IMR-90 (cell line): ENCODE measurements around the gene TLL1. TPM values are rescaled to one million over a fixed set of nuclear protein-coding genes. Genes with fewer than 3 reads are reported as not detected.

Experiments used
- ATAC-seq: fragments of 200-7000 bp; cut with Tn5 transposase; 2 replicates; pipeline ENCODE4 v1.9.1; 2020; ENCODE audit warnings: low read depth, mild to moderate bottlenecking, moderate library complexity
- BruUV-seq: library from RNA; stranded (reverse); fragments of 400-500 nt; replicated peaks from 2 replicates; lab custom pipeline; 2021; lab: Mats Ljungman, UMichigan
- CTCF ChIA-PET: fragments of 300-600 bp; formaldehyde crosslinking; extraction: SDS; loops from one replicate; lab custom pipeline; 2021; ENCODE audit warnings: antibody characterized with exemption; lab: Yijun Ruan, JAX
- POLR2A ChIA-PET: fragments of 300-600 bp; sonication (Branson Sonifier 250); formaldehyde crosslinking; loops from one replicate; lab custom pipeline; 2022; ENCODE audit warnings: antibody characterized with exemption; ENCODE audit not compliant: unreplicated experiment; lab: Charles Lee
- DNase-seq: peaks from one replicate; pipeline ENCODE4 v3.0.0; 2013
- H2AFZ ChIP-seq: replicated peaks from 2 replicates; pipeline ENCODE3; 2013; ENCODE audit warnings: low read length, mild to moderate bottlenecking; ENCODE audit not compliant: poor library complexity
- H2AK5ac ChIP-seq: 2 replicates; pipeline ENCODE4 v1.6.1; 2013; ENCODE audit warnings: low read depth, low read length, inconsistent platforms
- H2AK9ac ChIP-seq: replicated peaks from 2 replicates; pipeline ENCODE3; 2013; ENCODE audit warnings: mild to moderate bottlenecking, low read depth, low read length, moderate library complexity; ENCODE audit not compliant: poor library complexity
- H2BK120ac ChIP-seq: 2 replicates; pipeline ENCODE4 v1.6.1; 2013; ENCODE audit warnings: low read depth, low read length, inconsistent platforms
- H2BK15ac ChIP-seq: 3 replicates; pipeline ENCODE4 v1.6.1; 2013; ENCODE audit warnings: low read depth, low read length, inconsistent platforms
- H2BK20ac ChIP-seq: 2 replicates; pipeline ENCODE4 v1.6.1; 2013; ENCODE audit warnings: low read depth, mild to moderate bottlenecking, inconsistent platforms, low read length, moderate library complexity
- H2BK5ac ChIP-seq: 2 replicates; pipeline ENCODE4 v1.6.1; 2013; ENCODE audit warnings: mild to moderate bottlenecking, low read depth, low read length, inconsistent platforms; ENCODE audit not compliant: poor library complexity, severe bottlenecking
- H3K14ac ChIP-seq: replicated peaks from 2 replicates; pipeline ENCODE4 v1.6.1; 2013; ENCODE audit warnings: low read depth, low read length, inconsistent platforms
- H3K18ac ChIP-seq: 2 replicates; pipeline ENCODE4 v1.6.1; 2013; ENCODE audit warnings: low read depth, low read length, control low read depth
- H3K23ac ChIP-seq: 2 replicates; pipeline ENCODE4 v1.6.1; 2013; ENCODE audit warnings: low read depth, low read length, inconsistent platforms
- H3K27ac ChIP-seq: 2 replicates; pipeline ENCODE4 v1.5.1; 2013; ENCODE audit warnings: mild to moderate bottlenecking, control low read depth, low read length; ENCODE audit not compliant: insufficient read depth
- H3K27me3 ChIP-seq: 2 replicates; pipeline ENCODE4 v1.6.1; 2013; ENCODE audit warnings: low read length; ENCODE audit not compliant: control insufficient read depth, insufficient read depth
- H3K36me3 ChIP-seq: 2 replicates; pipeline ENCODE4 v1.6.1; 2013; ENCODE audit warnings: low read length, mixed read lengths; ENCODE audit not compliant: control insufficient read depth, insufficient read depth
- H3K4ac ChIP-seq: 2 replicates; pipeline ENCODE4 v1.6.1; 2013; ENCODE audit warnings: low read depth, low read length, inconsistent platforms
- H3K4me1 ChIP-seq: 2 replicates; pipeline ENCODE4 v1.6.1; 2013; ENCODE audit warnings: low read length, mixed read lengths; ENCODE audit not compliant: control insufficient read depth, insufficient read depth
- H3K4me2 ChIP-seq: 2 replicates; pipeline ENCODE4 v1.6.1; 2013; ENCODE audit warnings: low read depth, mild to moderate bottlenecking, control low read depth, low read length, moderate library complexity
- H3K4me3 ChIP-seq: 2 replicates; pipeline ENCODE4 v1.5.1; 2013; ENCODE audit warnings: low read depth, mild to moderate bottlenecking, control low read depth, low read length, moderate library complexity; ENCODE audit not compliant: insufficient read depth
- H3K56ac ChIP-seq: 2 replicates; pipeline ENCODE4 v1.6.1; 2013; ENCODE audit warnings: low read length, inconsistent platforms; ENCODE audit not compliant: insufficient read depth; ENCODE audit errors: extremely low read depth
- H3K79me1 ChIP-seq, 2 experiments: 2 replicates each; pipeline ENCODE4 v1.6.1; 2013; ENCODE audit warnings: low read length in 2 of 2, inconsistent platforms in 1 of 2, low read depth in 1 of 2
- H3K9ac ChIP-seq: 2 replicates; pipeline ENCODE4 v1.6.1; 2013; ENCODE audit warnings: low read depth, low read length, control low read depth
- H3K9me1 ChIP-seq: 2 replicates; pipeline ENCODE4 v1.6.1; 2013; ENCODE audit warnings: low read length, inconsistent platforms; ENCODE audit not compliant: insufficient read depth
- H3K9me3 ChIP-seq: 2 replicates; pipeline ENCODE4 v1.6.1; 2013; ENCODE audit warnings: low read length; ENCODE audit not compliant: control insufficient read depth, insufficient read depth
- H4K20me1 ChIP-seq: 2 replicates; pipeline ENCODE4 v1.6.1; 2013; ENCODE audit warnings: low read length, inconsistent platforms; ENCODE audit not compliant: insufficient read depth
- H4K5ac ChIP-seq: 2 replicates; pipeline ENCODE4 v1.6.1; 2013; ENCODE audit warnings: mild to moderate bottlenecking, low read depth, low read length, control low read depth
- H4K8ac ChIP-seq, 2 experiments: 2 replicates each; pipeline ENCODE4 v1.6.1; 2013; ENCODE audit warnings: low read depth in 2 of 2, low read length in 2 of 2, control low read depth in 1 of 2, inconsistent platforms in 1 of 2
- H4K91ac ChIP-seq: 2 replicates; pipeline ENCODE4 v1.6.1; 2013; ENCODE audit warnings: low read depth, low read length, inconsistent platforms; ENCODE audit not compliant: insufficient read depth
- BHLHE40 ChIP-seq: fragments of 150-350 bp; IDR thresholded peaks from 2 replicates; pipeline ENCODE4 v1.6.1; 2016; ENCODE audit warnings: mild to moderate bottlenecking, low read depth, low read length
- CEBPB ChIP-seq: IDR thresholded peaks from 2 replicates; pipeline ENCODE4 v1.6.1; 2012; ENCODE audit warnings: low read depth, low read length, improper control_type of control experiment
- CHD1 ChIP-seq: IDR thresholded peaks from 2 replicates; pipeline ENCODE4 v1.6.1; 2012; ENCODE audit warnings: low read depth, low read length, improper control_type of control experiment
- ELK1 ChIP-seq: fragments of 150-350 bp; IDR thresholded peaks from 2 replicates; pipeline ENCODE4 v1.6.1; 2016; ENCODE audit warnings: low read depth, mild to moderate bottlenecking, low read length, moderate library complexity, borderline replicate concordance
- FOS ChIP-seq: fragments of 150-350 bp; IDR thresholded peaks from 2 replicates; pipeline ENCODE4 v1.6.1; 2016; ENCODE audit warnings: low read depth, low read length
- MAFK ChIP-seq: IDR thresholded peaks from 2 replicates; pipeline ENCODE4 v1.6.1; 2012; ENCODE audit warnings: low read depth, low read length, improper control_type of control experiment
- MAZ ChIP-seq: IDR thresholded peaks from 2 replicates; pipeline ENCODE4 v1.6.1; 2012; ENCODE audit warnings: low read depth, mild to moderate bottlenecking, low read length, improper control_type of control experiment, moderate library complexity, borderline replicate concordance
- MXI1 ChIP-seq: IDR thresholded peaks from 2 replicates; pipeline ENCODE4 v1.6.1; 2012; ENCODE audit warnings: low read depth, mild to moderate bottlenecking, low read length, moderate library complexity, borderline replicate concordance
- NFE2L2 ChIP-seq: fragments of 150-350 bp; IDR thresholded peaks from 2 replicates; pipeline ENCODE4 v1.6.1; 2016; ENCODE audit warnings: low read depth, mild to moderate bottlenecking, low read length
- POLR2A ChIP-seq: IDR thresholded peaks from 2 replicates; pipeline ENCODE4 v1.6.1; 2012; ENCODE audit warnings: mild to moderate bottlenecking, low read depth, low read length
- RAD21 ChIP-seq: IDR thresholded peaks from 2 replicates; pipeline ENCODE4 v1.6.1; 2012; ENCODE audit warnings: low read length, improper control_type of control experiment
- RCOR1 ChIP-seq: IDR thresholded peaks from 2 replicates; pipeline ENCODE4 v1.6.1; 2012; ENCODE audit warnings: mild to moderate bottlenecking, low read length, improper control_type of control experiment; ENCODE audit not compliant: insufficient replicate concordance
- RFX5 ChIP-seq: IDR thresholded peaks from 2 replicates; pipeline ENCODE4 v1.8.0; 2012; ENCODE audit warnings: low read depth, mild to moderate bottlenecking, low read length, moderate library complexity
- SMC3 ChIP-seq: fragments of 150-350 bp; IDR thresholded peaks from 2 replicates; pipeline ENCODE4 v1.6.1; 2016; ENCODE audit warnings: low read depth, mild to moderate bottlenecking, antibody characterized with exemption, low read length, moderate library complexity
- USF2 ChIP-seq: fragments of 150-350 bp; IDR thresholded peaks from 2 replicates; pipeline ENCODE4 v1.6.1; 2017; ENCODE audit warnings: mild to moderate bottlenecking, antibody characterized with exemption, low read length, low read depth
- WGBS, 2 experiments: methylation state at CpG; one replicate each; pipeline versions ENCODE4 v1.1.5 to v1.1.7; 2013; ENCODE audit warnings: missing lambda C conversion rate in 2 of 2; ENCODE audit not compliant: insufficient read length in 1 of 2; ENCODE audit errors: extremely low coverage in 2 of 2; 5-methylcytosine and 5-hydroxymethylcytosine counted together
- dilution Hi-C: fragments of 300-500 bp; cut with HindIII; formaldehyde crosslinking; loops from one replicate; pipeline ENCODE4 v1.14.3; 2018; ENCODE audit warnings: low sequenced_read_pairs; ENCODE audit not compliant: unreplicated experiment
- in situ Hi-C: fragments of 300-500 bp; cut with MboI; formaldehyde crosslinking; loops from 3 replicates; pipeline ENCODE4 v1.14.3; 2019; ENCODE audit warnings: low sequenced_read_pairs, inconsistent platforms, mixed read lengths
- intact Hi-C: fragments of 100-400 bp; cut with micrococcal nuclease; formaldehyde crosslinking; loops from 2 replicates; pipeline ENCODE4 v1.10.0; 2022
- polyA plus RNA-seq, 3 experiments: library from polyadenylated mRNA; depleted of rRNA; stranded (reverse); fragments of >200 nt; gene quantifications; 2 replicates each; pipeline ENCODE4 v1.2.3, GENCODE V29; 2012; ENCODE audit warnings: low replicate concordance in 1 of 3
- total RNA-seq: library from RNA; depleted of rRNA; stranded (reverse); fragments of >200 nt; gene quantifications from 2 replicates; pipeline ENCODE4 v1.2.3, GENCODE V29; 2012
- TF ChIP-seq, protein P1 (sequence below): conservative IDR thresholded peaks from 2 replicates; pipeline ENCODE4 v1.5.1; 2012; ENCODE audit warnings: mild to moderate bottlenecking, low read depth, low read length, improper control_type of control experiment

Gene TLL1
- total and polyA plus RNA-seq, 2 of the 4 experiments (the other 2 are of a cell fraction), result not detected

DNA sequence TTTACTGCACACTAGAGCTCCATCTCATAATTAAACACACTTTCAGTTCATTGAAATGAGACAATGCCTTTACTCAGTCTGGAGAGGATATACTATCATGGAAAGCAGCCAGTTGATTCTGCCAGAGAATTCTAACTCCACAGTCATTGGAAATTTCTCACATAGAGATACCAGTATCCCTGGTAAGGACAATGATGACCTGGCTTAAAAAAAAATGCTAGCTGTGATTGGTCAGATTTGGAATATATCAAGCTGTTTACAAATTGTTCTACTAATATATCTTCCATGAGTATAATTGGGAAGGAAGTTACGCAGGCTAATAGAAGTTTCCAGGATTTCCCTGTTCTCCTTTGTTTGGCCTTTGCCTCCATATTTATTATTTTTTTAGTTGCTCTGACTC lies 34.5 kb upstream of the TLL1 start:
- no peaks in the 10 kb centered on the region for H3K27me3 ChIP-seq
- no peak for TF ChIP-seq RCOR1
- TF ChIP-seq SMC3, result no peak
- TF ChIP-seq POLR2A, result no peak
- TF ChIP-seq MAFK, result no peak
- TF ChIP-seq NFE2L2, result no peak
- no peak for TF ChIP-seq BHLHE40
- no peak for TF ChIP-seq RFX5
- TF ChIP-seq ELK1, result no peak
- TF ChIP-seq RAD21, result no peak
- TF ChIP-seq FOS, result no peak
- TF ChIP-seq, protein P1, sequence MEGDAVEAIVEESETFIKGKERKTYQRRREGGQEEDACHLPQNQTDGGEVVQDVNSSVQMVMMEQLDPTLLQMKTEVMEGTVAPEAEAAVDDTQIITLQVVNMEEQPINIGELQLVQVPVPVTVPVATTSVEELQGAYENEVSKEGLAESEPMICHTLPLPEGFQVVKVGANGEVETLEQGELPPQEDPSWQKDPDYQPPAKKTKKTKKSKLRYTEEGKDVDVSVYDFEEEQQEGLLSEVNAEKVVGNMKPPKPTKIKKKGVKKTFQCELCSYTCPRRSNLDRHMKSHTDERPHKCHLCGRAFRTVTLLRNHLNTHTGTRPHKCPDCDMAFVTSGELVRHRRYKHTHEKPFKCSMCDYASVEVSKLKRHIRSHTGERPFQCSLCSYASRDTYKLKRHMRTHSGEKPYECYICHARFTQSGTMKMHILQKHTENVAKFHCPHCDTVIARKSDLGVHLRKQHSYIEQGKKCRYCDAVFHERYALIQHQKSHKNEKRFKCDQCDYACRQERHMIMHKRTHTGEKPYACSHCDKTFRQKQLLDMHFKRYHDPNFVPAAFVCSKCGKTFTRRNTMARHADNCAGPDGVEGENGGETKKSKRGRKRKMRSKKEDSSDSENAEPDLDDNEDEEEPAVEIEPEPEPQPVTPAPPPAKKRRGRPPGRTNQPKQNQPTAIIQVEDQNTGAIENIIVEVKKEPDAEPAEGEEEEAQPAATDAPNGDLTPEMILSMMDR, result no peak
- no peak for TF ChIP-seq USF2
- no peak for TF ChIP-seq CEBPB
- TF ChIP-seq CHD1, result no peak
- TF ChIP-seq MAZ, result no peak
- no peak for TF ChIP-seq MXI1
- no peak overlapping the region for H2BK20ac ChIP-seq
- no peak overlapping the region for H2AK5ac ChIP-seq
- H2BK120ac ChIP-seq, result no peak overlapping the region
- no CpG with 5 or more reads among the region's 1 CpG for WGBS, 2 experiments
- H2AK9ac ChIP-seq, result no peak overlapping the region
- BruUV-seq, result no TSS peak
- H4K20me1 ChIP-seq, result no peaks in the 10 kb centered on the region
- no peak overlapping the region for H4K5ac ChIP-seq
- no peak overlapping the region for H3K18ac ChIP-seq
- POLR2A ChIA-PET, result no interaction called here
- no peak overlapping the region for H3K14ac ChIP-seq
- no peak overlapping the region for H3K4me3 ChIP-seq
- H2BK15ac ChIP-seq, result no peak overlapping the region
- no peaks in the 10 kb centered on the region for H3K36me3 ChIP-seq
- no peak for DNase-seq
- no peak for ATAC-seq
- no peak overlapping the region for H4K91ac ChIP-seq
- H3K23ac ChIP-seq, result no peak overlapping the region
- no peak overlapping the region for H3K9ac ChIP-seq
- no peak overlapping the region for H3K4me2 ChIP-seq
- peaks cover 4% of the 10 kb centered on the region; the same call in 1 of the 2 replicates for H3K9me3 ChIP-seq
- H3K4ac ChIP-seq, result no peak overlapping the region
- CTCF ChIA-PET, result no interaction called here
- H3K27ac ChIP-seq, result no peak overlapping the region
- dilution Hi-C loops (no loop called here), in situ Hi-C loops (no loop called here), intact Hi-C loops (no loop called here)
- no peak overlapping the region for H3K56ac ChIP-seq
- H3K4me1 ChIP-seq, result no peaks in the 10 kb centered on the region
- H2AFZ ChIP-seq, result no peak overlapping the region
- no peaks in the 10 kb centered on the region for H3K9me1 ChIP-seq
- H2BK5ac ChIP-seq, result no peak overlapping the region
- no peak overlapping the region for H4K8ac ChIP-seq
- H3K79me1 ChIP-seq, result no peaks in the 10 kb centered on the region
